Right lobe of liver (tissue), 4 donors: Measurements from ENCODE around the gene CEP83.

Source experiments
- POLR2A ChIP-seq: fragments of 450-650 bp; IDR thresholded peaks from one replicate; pipeline ENCODE4 v1.6.1; 2017; ENCODE audit warnings: antibody characterized with exemption, mild to moderate bottlenecking
- TF ChIP-seq, protein P1 (sequence below), 4 donors: fragments of 200-600 bp in 3 of 4; fragments of 450-650 bp in 1 of 4; IDR thresholded peaks; one replicate each; pipeline versions ENCODE4 v1.5.1 to v1.8.0; 2016 to 2022; ENCODE audit warnings: antibody characterized with exemption in 4 of 4, mild to moderate bottlenecking in 2 of 4
- donor health status: DM: no; HTN: no; CAD: no.
- donor health status: DM: no; HTN: no; CAD: no.
- donor health status: DM: no; HTN: yes; CAD: no.

DNA sequence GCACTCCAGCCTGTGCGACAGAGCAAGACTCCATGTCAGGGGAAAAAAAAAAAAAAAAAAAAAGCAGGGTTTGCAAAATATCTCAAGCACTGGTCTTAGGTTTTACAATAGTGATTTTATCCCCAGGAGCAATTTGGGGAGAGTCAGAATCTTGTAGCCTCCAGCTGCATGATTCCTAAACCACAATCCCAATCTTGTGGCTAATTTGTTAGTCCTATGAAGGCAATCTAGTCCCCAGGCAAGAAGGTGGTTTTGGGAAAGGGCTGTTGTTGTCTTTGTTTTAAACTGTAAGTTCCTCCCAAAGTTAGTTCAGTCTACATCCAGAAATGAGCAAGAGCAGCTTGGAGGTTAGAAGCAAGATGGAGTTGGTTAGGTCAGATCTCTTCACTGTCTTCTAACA, 175.6 kb downstream of the CEP83 start:
- TF ChIP-seq, protein P1, sequence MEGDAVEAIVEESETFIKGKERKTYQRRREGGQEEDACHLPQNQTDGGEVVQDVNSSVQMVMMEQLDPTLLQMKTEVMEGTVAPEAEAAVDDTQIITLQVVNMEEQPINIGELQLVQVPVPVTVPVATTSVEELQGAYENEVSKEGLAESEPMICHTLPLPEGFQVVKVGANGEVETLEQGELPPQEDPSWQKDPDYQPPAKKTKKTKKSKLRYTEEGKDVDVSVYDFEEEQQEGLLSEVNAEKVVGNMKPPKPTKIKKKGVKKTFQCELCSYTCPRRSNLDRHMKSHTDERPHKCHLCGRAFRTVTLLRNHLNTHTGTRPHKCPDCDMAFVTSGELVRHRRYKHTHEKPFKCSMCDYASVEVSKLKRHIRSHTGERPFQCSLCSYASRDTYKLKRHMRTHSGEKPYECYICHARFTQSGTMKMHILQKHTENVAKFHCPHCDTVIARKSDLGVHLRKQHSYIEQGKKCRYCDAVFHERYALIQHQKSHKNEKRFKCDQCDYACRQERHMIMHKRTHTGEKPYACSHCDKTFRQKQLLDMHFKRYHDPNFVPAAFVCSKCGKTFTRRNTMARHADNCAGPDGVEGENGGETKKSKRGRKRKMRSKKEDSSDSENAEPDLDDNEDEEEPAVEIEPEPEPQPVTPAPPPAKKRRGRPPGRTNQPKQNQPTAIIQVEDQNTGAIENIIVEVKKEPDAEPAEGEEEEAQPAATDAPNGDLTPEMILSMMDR (IDR thresholded peaks at IDR 0.05) = no peak
- TF ChIP-seq POLR2A = no peak
